ENCODE results near the gene EIF2B5.
A peak's percentile ranks its signal among the peaks of the same experiment; 100 is the strongest.

EIF2B5 gene

GRCh38 chr3:184164648-184165330, 29.6 kb downstream of the EIF2B5 start:
- H3K27me3 ChIP-seq, result no peaks in the 10 kb centered on the region
- no peak overlapping the region for H3K4me3 ChIP-seq
- no peak overlapping the region for H3K9ac ChIP-seq
- no peak overlapping the region for H3K27ac ChIP-seq
- H3K4me2 ChIP-seq, result no peak overlapping the region
- H3K36me3 ChIP-seq, result peaks cover 78 to 100% (median 85%) of the 10 kb centered on the region in 11 experiments
- no peaks in the 10 kb centered on the region for H3K9me3 ChIP-seq (replicated peaks in 1 of 11)
- H4K20me1 ChIP-seq, result peaks cover 39 to 92% (median 63%) of the 10 kb centered on the region in 11 experiments; a peak in 21 of 22 replicates
- TF ChIP-seq Cebpa-rat (IDR thresholded peaks at IDR 0.05), result no peak
- peaks cover 6 to 30% (median 24%) of the 10 kb centered on the region in 10 experiments; a peak in 18 of 20 replicates for H3K4me1 ChIP-seq

GRCh38 chr3:184165543-184165942, 30.4 kb downstream of the EIF2B5 start:
- Histone ChIP-seq H4K20me1 (peaks cover 33 to 90% (median 55%) of the 10 kb centered on the region in 11 experiments; a peak in 21 of 22 replicates), H3K9ac (no peak overlapping the region), H3K27ac (no peak overlapping the region), H3K4me3 (no peak overlapping the region), H3K9me3 (replicated peaks in 1 of 11) (no peaks in the 10 kb centered on the region), H3K4me1 (peaks cover 6 to 22% (median 16%) of the 10 kb centered on the region in 10 experiments; a peak in 15 of 20 replicates), H3K4me2 (no peak overlapping the region), H3K36me3 (peaks cover 84 to 100% (median 91%) of the 10 kb centered on the region in 11 experiments), H3K27me3 (no peaks in the 10 kb centered on the region)
- no peak for TF ChIP-seq Cebpa-rat (IDR thresholded peaks at IDR 0.05)

- no peak for TF ChIP-seq Cebpa-rat (IDR thresholded peaks at IDR 0.05)
- no peak overlapping the region for H3K9ac ChIP-seq
- no peak overlapping the region for H3K4me2 ChIP-seq
- H3K9me3 ChIP-seq (replicated peaks in 1 of 11), result no peaks in the 10 kb centered on the region
- peaks cover 6 to 26% (median 12%) of the 10 kb centered on the region in 10 experiments; a peak in 15 of 20 replicates for H3K4me1 ChIP-seq
- H4K20me1 ChIP-seq, result peaks cover 26 to 85% (median 44%) of the 10 kb centered on the region in 11 experiments; a peak in 21 of 22 replicates
- no peak overlapping the region for H3K27ac ChIP-seq
- H3K4me3 ChIP-seq, result no peak overlapping the region
- H3K27me3 ChIP-seq, result no peaks in the 10 kb centered on the region
- H3K36me3 ChIP-seq, result peaks cover 94 to 100% (median 97%) of the 10 kb centered on the region in 11 experiments
Observed at GRCh38 chr3:184166671-184167070, 31.5 kb downstream of the EIF2B5 start.

GRCh38 chr3:184167786-184168185, 32.6 kb downstream of the EIF2B5 start:
- TF ChIP-seq Cebpa-rat (IDR thresholded peaks at IDR 0.05), result no peak
- Histone ChIP-seq H3K9me3 (replicated peaks in 1 of 11) (no peaks in the 10 kb centered on the region), H3K4me1 (peaks cover 6 to 31% (median 12%) of the 10 kb centered on the region in 10 experiments; a peak in 15 of 20 replicates), H3K4me3 (no peak overlapping the region), H3K27ac (no peak overlapping the region), H3K4me2 (no peak overlapping the region), H3K36me3 (peaks cover 94 to 100% (median 100%) of the 10 kb centered on the region in 11 experiments), H4K20me1 (peaks cover 18 to 74% (median 33%) of the 10 kb centered on the region in 11 experiments; a peak in 21 of 22 replicates), H3K9ac (no peak overlapping the region), H3K27me3 (no peaks in the 10 kb centered on the region)

- Histone ChIP-seq H3K27me3 (no peaks in the 10 kb centered on the region), H3K36me3 (peaks cover 87 to 100% (median 96%) of the 10 kb centered on the region in 11 experiments), H3K27ac (no peak overlapping the region), H4K20me1 (peaks cover 12 to 66% (median 25%) of the 10 kb centered on the region in 11 experiments; a peak in 19 of 22 replicates), H3K4me1 (peaks cover 4 to 31% (median 7%) of the 10 kb centered on the region in 10 experiments; a peak in 15 of 20 replicates), H3K9me3 (replicated peaks in 1 of 11) (no peaks in the 10 kb centered on the region), H3K4me3 (no peak overlapping the region), H3K9ac (peak overlapping the region in 1 of 11 experiments; percentile 6; a peak in 1 of 22 replicates), H3K4me2 (no peak overlapping the region)
- TF ChIP-seq Cebpa-rat (IDR thresholded peaks at IDR 0.05), result no peak
Observed at GRCh38 chr3:184168363-184169120, 33.4 kb downstream of the EIF2B5 start.

GRCh38 chr3:184169896-184170875, 35.0 kb downstream of the EIF2B5 start:
- Histone ChIP-seq H3K4me3 (no peak overlapping the region), H3K27me3 (no peaks in the 10 kb centered on the region), H3K9ac (no peak overlapping the region), H3K36me3 (peaks cover 70 to 86% (median 80%) of the 10 kb centered on the region in 11 experiments), H4K20me1 (peaks cover 0 to 50% (median 9%) of the 10 kb centered on the region in 11 experiments; a peak in 13 of 22 replicates), H3K4me1 (peaks cover 0 to 31% (median 8%) of the 10 kb centered on the region in 10 experiments; a peak in 17 of 20 replicates), H3K4me2 (no peak overlapping the region), H3K9me3 (replicated peaks in 1 of 11) (no peaks in the 10 kb centered on the region), H3K27ac (no peak overlapping the region)
- no peak for TF ChIP-seq Cebpa-rat (IDR thresholded peaks at IDR 0.05)

GRCh38 chr3:184171562-184171961, 36.4 kb downstream of the EIF2B5 start:
- no peak overlapping the region for H3K27ac ChIP-seq
- H3K4me2 ChIP-seq, result no peak overlapping the region
- H3K27me3 ChIP-seq, result no peaks in the 10 kb centered on the region
- no peak overlapping the region for H3K4me3 ChIP-seq
- no peaks in the 10 kb centered on the region for H3K9me3 ChIP-seq (replicated peaks in 1 of 11)
- peaks cover 13 to 39% (median 21%) of the 10 kb centered on the region in 10 experiments for H3K4me1 ChIP-seq
- peaks cover 0 to 38% (median 2%) of the 10 kb centered on the region in 11 experiments; a peak in 10 of 22 replicates for H4K20me1 ChIP-seq
- H3K36me3 ChIP-seq, result peaks cover 56 to 72% (median 66%) of the 10 kb centered on the region in 11 experiments
- H3K9ac ChIP-seq, result no peak overlapping the region
- TF ChIP-seq Cebpa-rat (IDR thresholded peaks at IDR 0.05), result no peak

- Histone ChIP-seq H3K27me3 (no peaks in the 10 kb centered on the region), H3K9ac (no peak overlapping the region), H3K9me3 (replicated peaks in 1 of 11) (no peaks in the 10 kb centered on the region), H3K4me2 (no peak overlapping the region), H3K27ac (no peak overlapping the region), H3K4me1 (peaks cover 26 to 51% (median 33%) of the 10 kb centered on the region in 10 experiments), H3K4me3 (no peak overlapping the region), H3K36me3 (peaks cover 54 to 71% (median 65%) of the 10 kb centered on the region in 11 experiments), H4K20me1 (peaks cover 8 to 42% (median 15%) of the 10 kb centered on the region in 11 experiments; a peak in 18 of 22 replicates)
- TF ChIP-seq Cebpa-rat (IDR thresholded peaks at IDR 0.05), result no peak
Observed at GRCh38 chr3:184172681-184173373, 37.7 kb downstream of the EIF2B5 start.

Measured in BLaER1 treated with 17β-estradiol and CSF1 and Interleukin-3, amounts not matched to agents 10 nM and 100 nM (cell line).